SK-N-SH (cell line): ENCODE measurements around the gene AGBL1. TPM values are rescaled to one million over a fixed set of nuclear protein-coding genes. Genes with fewer than 3 reads are reported as not detected.

ENCODE experiments used
- CTCF ChIA-PET: fragments of 300-600, 350-600 bp; formaldehyde crosslinking; extraction: SDS; loops from one replicate; lab custom pipeline; 2021; lab: Yijun Ruan, JAX
- POLR2A ChIA-PET: fragments of 350-600 bp; sonication (Branson Sonifier 250); formaldehyde crosslinking; extraction: SDS; loops from one replicate; lab custom pipeline; 2020; ENCODE audit warnings: antibody characterized with exemption, inconsistent platforms; lab: Yijun Ruan, JAX
- DNase-seq: peaks from one replicate; pipeline ENCODE4 v3.0.0; 2012
- H2AFZ ChIP-seq: fragments of 200-600 bp; sonication (generic); 2 replicates; pipeline ENCODE4 v1.8.1; 2016; ENCODE audit warnings: antibody characterized with exemption, mild to moderate bottlenecking, low read depth
- H3F3A ChIP-seq: fragments of 200-600 bp; sonication (generic); replicated peaks from 2 replicates; pipeline ENCODE3; 2016; ENCODE audit warnings: antibody characterized with exemption, mild to moderate bottlenecking; ENCODE audit not compliant: insufficient read depth
- H3K27ac ChIP-seq, 2 experiments: fragments of 200-500 bp in 1 of 2; fragments of 200-600 bp in 1 of 2; sonication (Bioruptor generic) in 1 of 2; sonication (generic), shearing (Covaris generic) in 1 of 2; 2 replicates each; pipeline versions ENCODE4 v1.5.1 to v1.6.1; 2014 to 2016; ENCODE audit warnings: low read depth in 2 of 2, inconsistent platforms in 1 of 2, low read length in 1 of 2, mild to moderate bottlenecking in 1 of 2, mixed read lengths in 1 of 2
- H3K27me3 ChIP-seq: fragments of 200-600 bp; sonication (generic), shearing (Covaris generic); 2 replicates; pipeline ENCODE4 v1.6.1; 2016; ENCODE audit warnings: mixed run types; ENCODE audit not compliant: insufficient read depth
- H3K36me3 ChIP-seq, 2 experiments: fragments of 200-500 bp in 1 of 2; fragments of 200-600 bp in 1 of 2; sonication (Bioruptor generic) in 1 of 2; sonication (generic) in 1 of 2; replicated peaks in 1 of 2; 2 replicates each; pipeline versions ENCODE3 to v1.5.1; 2014 to 2016; ENCODE audit warnings: low read length in 1 of 2, mild to moderate bottlenecking in 1 of 2; ENCODE audit not compliant: insufficient read depth in 2 of 2, control insufficient read depth in 1 of 2
- H3K4me1 ChIP-seq, 2 experiments: fragments of 200-500 bp in 1 of 2; fragments of 200-600 bp in 1 of 2; sonication (Bioruptor generic) in 1 of 2; sonication (generic), shearing (Covaris generic) in 1 of 2; 2 replicates each; pipeline versions ENCODE4 v1.5.1 to v1.6.1; 2014 to 2016; ENCODE audit warnings: low read depth in 1 of 2, low read length in 1 of 2, mixed run types in 1 of 2; ENCODE audit not compliant: insufficient read depth in 2 of 2, control insufficient read depth in 1 of 2
- H3K4me2 ChIP-seq: fragments of 200-600 bp; sonication (generic), shearing (Covaris generic); 2 replicates; pipeline ENCODE4 v1.6.1; 2017; ENCODE audit warnings: mixed run types
- H3K4me3 ChIP-seq, 2 experiments: fragments of 200-500 bp in 1 of 2; fragments of 200-600 bp in 1 of 2; sonication (Bioruptor generic) in 1 of 2; sonication (generic), shearing (Covaris generic) in 1 of 2; 2 replicates each; pipeline versions ENCODE4 v1.5.1 to v1.8.1; 2014 to 2016; ENCODE audit warnings: low read depth in 2 of 2, inconsistent platforms in 1 of 2, low read length in 1 of 2, mild to moderate bottlenecking in 1 of 2, mixed read lengths in 1 of 2, moderate library complexity in 1 of 2
- H3K79me2 ChIP-seq: fragments of 200-600 bp; sonication (generic); 2 replicates; pipeline ENCODE4 v1.8.1; 2017; ENCODE audit warnings: mild to moderate bottlenecking; ENCODE audit not compliant: insufficient read depth
- H3K9ac ChIP-seq: fragments of 200-600 bp; sonication (generic); 2 replicates; pipeline ENCODE4 v1.6.1; 2017; ENCODE audit warnings: mixed run types
- H3K9me2 ChIP-seq: fragments of 200-600 bp; sonication (generic); 2 replicates; pipeline ENCODE4 v1.6.1; 2017; ENCODE audit warnings: mixed run types
- H3K9me3 ChIP-seq: fragments of 200-600 bp; sonication (generic); 2 replicates; pipeline ENCODE4 v1.6.1; 2017; ENCODE audit warnings: mixed run types, mild to moderate bottlenecking, moderate library complexity
- H4K20me1 ChIP-seq: fragments of 200-600 bp; sonication (generic); 2 replicates; pipeline ENCODE4 v1.6.1; 2017; ENCODE audit warnings: mild to moderate bottlenecking, mixed run types; ENCODE audit not compliant: insufficient read depth
- CHD2 ChIP-seq: fragments of 150-350 bp; IDR thresholded peaks from 2 replicates; pipeline ENCODE4 v1.6.1; 2018; ENCODE audit warnings: low read length; ENCODE audit not compliant: partially characterized antibody
- EP300 ChIP-seq, 2 experiments: IDR thresholded peaks; 2 replicates each; pipeline versions ENCODE4 v1.4.0 to v1.6.1; 2012; ENCODE audit warnings: borderline replicate concordance in 1 of 2, low read depth in 1 of 2, low read length in 1 of 2
- FOSL2 ChIP-seq: IDR thresholded peaks from 2 replicates; pipeline ENCODE4 v1.4.0; 2012; ENCODE audit warnings: low read depth, mild to moderate bottlenecking, moderate library complexity, borderline replicate concordance
- FOXJ3 ChIP-seq: sonication (generic); formaldehyde crosslinking; IDR thresholded peaks from 2 replicates; pipeline ENCODE4 v1.5.1; 2020; ENCODE audit warnings: mild to moderate bottlenecking, missing genetic modification reagents
- GABPA ChIP-seq: IDR thresholded peaks from 2 replicates; pipeline ENCODE4 v1.4.0; 2012; ENCODE audit warnings: low read depth, mild to moderate bottlenecking
- GATA2 ChIP-seq: sonication (generic); formaldehyde crosslinking; IDR thresholded peaks from 2 replicates; pipeline ENCODE4 v1.5.0; 2020; ENCODE audit warnings: mild to moderate bottlenecking, missing genetic modification reagents
- MEF2A ChIP-seq: IDR thresholded peaks from 2 replicates; pipeline ENCODE4 v1.4.0; 2012; ENCODE audit warnings: low read depth, borderline replicate concordance
- MXI1 ChIP-seq: IDR thresholded peaks from 2 replicates; pipeline ENCODE4 v1.6.1; 2012; ENCODE audit warnings: mild to moderate bottlenecking, low read depth, low read length, improper control_type of control experiment
- NFIC ChIP-seq: IDR thresholded peaks from 2 replicates; pipeline ENCODE4 v1.4.0; 2012; ENCODE audit warnings: borderline replicate concordance
- NRF1 ChIP-seq: IDR thresholded peaks from 2 replicates; pipeline ENCODE4 v1.6.1; 2012; ENCODE audit warnings: low read depth, mild to moderate bottlenecking, low read length
- PBX3 ChIP-seq: IDR thresholded peaks from 2 replicates; pipeline ENCODE4; 2012
- POLR2AphosphoS5 ChIP-seq: IDR thresholded peaks from 2 replicates; pipeline ENCODE4 v1.6.1; 2012; ENCODE audit warnings: low read depth, low read length
- RAD21 ChIP-seq: IDR thresholded peaks from 2 replicates; pipeline ENCODE4 v1.6.1; 2012; ENCODE audit warnings: mild to moderate bottlenecking, low read length
- RCOR1 ChIP-seq: fragments of 150-350 bp; IDR thresholded peaks from 2 replicates; pipeline ENCODE4 v1.6.1; 2017; ENCODE audit warnings: antibody characterized with exemption, low read length
- RFX5 ChIP-seq: IDR thresholded peaks from 2 replicates; pipeline ENCODE4 v1.6.1; 2012; ENCODE audit warnings: mild to moderate bottlenecking, improper control_type of control experiment, low read length
- RXRA ChIP-seq: IDR thresholded peaks from 2 replicates; pipeline ENCODE4 v1.4.0; 2012; ENCODE audit warnings: low read depth, mild to moderate bottlenecking, borderline replicate concordance
- SMC3 ChIP-seq: IDR thresholded peaks from 2 replicates; pipeline ENCODE4 v1.6.1; 2012; ENCODE audit warnings: low read depth, low read length, improper control_type of control experiment
- TAF1 ChIP-seq: IDR thresholded peaks from 2 replicates; pipeline ENCODE4 v1.6.1; 2012; ENCODE audit warnings: low read depth, mild to moderate bottlenecking, low read length, moderate library complexity, borderline replicate concordance
- TCF12 ChIP-seq: IDR thresholded peaks from 2 replicates; pipeline ENCODE4 v1.4.0; 2012
- WGBS: methylation state at CpG from one replicate; pipeline ENCODE4 v1.1.6; 2017; ENCODE audit warnings: low lambda C conversion rate; 5-methylcytosine and 5-hydroxymethylcytosine counted together
- polyA plus RNA-seq, 3 experiments: library from polyadenylated mRNA; depleted of rRNA; stranded (reverse); fragments of >200 nt; gene quantifications; 2 replicates each; pipeline ENCODE4 v1.2.3, GENCODE V29; 2012
- TF ChIP-seq, protein P1 (sequence below): fragments of 200-600 bp; sonication (generic); IDR thresholded peaks from 2 replicates; pipeline ENCODE4 v1.6.1; 2017; ENCODE audit warnings: antibody characterized with exemption, mild to moderate bottlenecking, moderate library complexity
- TF ChIP-seq, protein P2 (sequence below): IDR thresholded peaks from 2 replicates; pipeline ENCODE4 v1.4.0; 2012; ENCODE audit warnings: low read depth

The AGBL1 gene
- polyA plus RNA-seq, 1 of the 3 experiments (the other 2 are of a cell fraction), result not detected

DNA sequence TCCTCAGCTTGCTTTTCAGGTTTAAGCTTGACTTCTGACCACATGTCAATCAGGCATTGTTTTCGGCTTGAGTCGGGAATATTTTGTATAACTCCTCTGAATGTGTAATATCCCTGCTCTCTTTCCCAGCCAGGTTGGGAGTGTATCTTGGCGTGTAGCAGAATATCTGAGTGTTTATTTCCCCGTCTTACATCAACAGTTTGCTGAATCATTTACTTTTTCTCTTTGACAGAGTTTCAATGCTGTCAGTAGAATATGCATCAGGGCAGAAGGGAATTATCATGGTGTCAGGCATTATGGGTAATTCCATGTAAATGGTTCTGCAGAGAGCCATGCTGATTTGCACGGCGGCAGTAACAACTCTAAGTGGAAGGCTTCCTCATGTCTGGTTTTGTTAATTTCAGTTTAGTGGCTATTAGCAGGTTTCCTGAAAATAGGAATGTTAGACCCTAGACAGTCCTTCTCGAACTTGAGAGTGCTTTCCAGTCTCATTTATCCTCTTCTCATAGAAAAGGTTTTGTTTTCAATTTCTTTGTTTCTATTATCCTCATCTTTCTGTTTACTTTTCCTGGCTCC is 566.3 kb downstream of the AGBL1 start:
- no peak overlapping the region for H3K27ac ChIP-seq
- H3K9me3 ChIP-seq, result no peaks in the 10 kb centered on the region
- WGBS, result 63% methylated on average over 7 of the region's 7 CpGs
- H3K36me3 ChIP-seq, result no peaks in the 10 kb centered on the region
- H2AFZ ChIP-seq, result no peak overlapping the region
- no peaks in the 10 kb centered on the region for H3F3A ChIP-seq
- no peaks in the 10 kb centered on the region for H4K20me1 ChIP-seq
- no peaks in the 10 kb centered on the region for H3K4me1 ChIP-seq
- no peaks in the 10 kb centered on the region for H3K79me2 ChIP-seq
- ChIA-PET POLR2A (no interaction called here), CTCF (no interaction called here)
- no peak for DNase-seq
- H3K4me2 ChIP-seq, result no peak overlapping the region
- H3K9me2 ChIP-seq, result no peaks in the 10 kb centered on the region
- no peak overlapping the region for H3K9ac ChIP-seq
- no peaks in the 10 kb centered on the region for H3K27me3 ChIP-seq
- H3K4me3 ChIP-seq, result no peak overlapping the region
- TF ChIP-seq TCF12 (no peak), NFIC (no peak), GATA2 (no peak), PBX3 (no peak), RCOR1 (no peak), RFX5 (no peak), GABPA (no peak), NRF1 (no peak), TAF1 (no peak)
- TF ChIP-seq, protein P1, sequence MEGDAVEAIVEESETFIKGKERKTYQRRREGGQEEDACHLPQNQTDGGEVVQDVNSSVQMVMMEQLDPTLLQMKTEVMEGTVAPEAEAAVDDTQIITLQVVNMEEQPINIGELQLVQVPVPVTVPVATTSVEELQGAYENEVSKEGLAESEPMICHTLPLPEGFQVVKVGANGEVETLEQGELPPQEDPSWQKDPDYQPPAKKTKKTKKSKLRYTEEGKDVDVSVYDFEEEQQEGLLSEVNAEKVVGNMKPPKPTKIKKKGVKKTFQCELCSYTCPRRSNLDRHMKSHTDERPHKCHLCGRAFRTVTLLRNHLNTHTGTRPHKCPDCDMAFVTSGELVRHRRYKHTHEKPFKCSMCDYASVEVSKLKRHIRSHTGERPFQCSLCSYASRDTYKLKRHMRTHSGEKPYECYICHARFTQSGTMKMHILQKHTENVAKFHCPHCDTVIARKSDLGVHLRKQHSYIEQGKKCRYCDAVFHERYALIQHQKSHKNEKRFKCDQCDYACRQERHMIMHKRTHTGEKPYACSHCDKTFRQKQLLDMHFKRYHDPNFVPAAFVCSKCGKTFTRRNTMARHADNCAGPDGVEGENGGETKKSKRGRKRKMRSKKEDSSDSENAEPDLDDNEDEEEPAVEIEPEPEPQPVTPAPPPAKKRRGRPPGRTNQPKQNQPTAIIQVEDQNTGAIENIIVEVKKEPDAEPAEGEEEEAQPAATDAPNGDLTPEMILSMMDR, result no peak

GRCh38 chr15:86647810-86648440 is 568.3 kb downstream of the AGBL1 start:
- POLR2A ChIA-PET, result no interaction called here
- Histone ChIP-seq H4K20me1 (no peaks in the 10 kb centered on the region), H3K36me3 (no peaks in the 10 kb centered on the region), H3K9me2 (no peaks in the 10 kb centered on the region), H3K4me1 (no peaks in the 10 kb centered on the region), H3K4me3 (no peak overlapping the region), H3K27me3 (no peaks in the 10 kb centered on the region), H3K9ac (no peak overlapping the region), H3F3A (no peaks in the 10 kb centered on the region), H3K9me3 (no peaks in the 10 kb centered on the region), H3K4me2 (no peak overlapping the region), H2AFZ (no peak overlapping the region), H3K27ac (no peak overlapping the region), H3K79me2 (no peaks in the 10 kb centered on the region)
- CTCF ChIA-PET, result no interaction called here
- no peak for TF ChIP-seq FOXJ3 (CRISPR knock-in tag)
- TF ChIP-seq POLR2AphosphoS5, result no peak
- TF ChIP-seq TAF1, result no peak
- TF ChIP-seq RAD21, result no peak
- TF ChIP-seq SMC3, result no peak
- TF ChIP-seq NRF1, result no peak
- TF ChIP-seq, protein P2, sequence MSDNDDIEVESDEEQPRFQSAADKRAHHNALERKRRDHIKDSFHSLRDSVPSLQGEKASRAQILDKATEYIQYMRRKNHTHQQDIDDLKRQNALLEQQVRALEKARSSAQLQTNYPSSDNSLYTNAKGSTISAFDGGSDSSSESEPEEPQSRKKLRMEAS, result no peak
- no peak for TF ChIP-seq MEF2A
- TF ChIP-seq PBX3, result no peak
- no peak for TF ChIP-seq MXI1
- no peak for TF ChIP-seq EP300 (IDR thresholded peaks at IDR 0.05; ENCODE audit: borderline replicate concordance in 1 of 2, low read depth in 1 of 2, low read length in 1 of 2)
- TF ChIP-seq TCF12, result no peak
- no peak for TF ChIP-seq RXRA
- no peak for TF ChIP-seq GATA2
- no peak for TF ChIP-seq CHD2
- TF ChIP-seq RFX5, result no peak
- no peak for TF ChIP-seq FOSL2
- 49% methylated on average over 2 of the region's 2 CpGs for WGBS
- no peak for DNase-seq
